LoVo (cell line): ENCODE data around the gene ADAMTS6.
A peak's percentile ranks its signal among the peaks of the same experiment; 100 is the strongest.
"Not testable (repeated sequence)": the region's sequence is repeated elsewhere in the genome, so short reads cannot be mapped to it uniquely, and the experiment has no call there.

ENCODE experiments used
- DNase-seq: peaks from one replicate; pipeline ENCODE4 v3.0.0-alpha.2; 2016; ENCODE audit warnings: low spot score

Gene ADAMTS6

GRCh38 chr5:65366655-65367054 is 115.1 kb downstream of the ADAMTS6 start:
- no peak for DNase-seq

GRCh38 chr5:65364907-65365306 is 116.8 kb downstream of the ADAMTS6 start:
- no peak for DNase-seq

- DNase-seq = no peak
Observed at GRCh38 chr5:65363499-65363898, 118.2 kb downstream of the ADAMTS6 start.

GRCh38 chr5:65359981-65360380 is 121.7 kb downstream of the ADAMTS6 start:
- DNase-seq = no peak

GRCh38 chr5:65359569-65359968 is 122.2 kb downstream of the ADAMTS6 start:
- DNase-seq = no peak

- DNase-seq = no peak
Observed at GRCh38 chr5:65356274-65356673, 125.4 kb downstream of the ADAMTS6 start.

- DNase-seq = no peak
Observed at GRCh38 chr5:65355301-65355700, 126.4 kb downstream of the ADAMTS6 start.

- DNase-seq = no peak
Observed at GRCh38 chr5:65341835-65342234, 139.9 kb downstream of the ADAMTS6 start.

GRCh38 chr5:65338606-65339151 is 143.0 kb downstream of the ADAMTS6 start:
- no peak for DNase-seq

GRCh38 chr5:65334077-65334476 is 147.6 kb downstream of the ADAMTS6 start:
- peak; percentile 42 for DNase-seq

- DNase-seq = no peak
Observed at GRCh38 chr5:65332591-65332990, 149.1 kb downstream of the ADAMTS6 start.

- DNase-seq = no peak
Observed at GRCh38 chr5:65329266-65329665, 152.5 kb downstream of the ADAMTS6 start.

- DNase-seq = no peak
Observed at GRCh38 chr5:65327582-65327981, 154.1 kb downstream of the ADAMTS6 start.

GRCh38 chr5:65326922-65327321 is 154.8 kb downstream of the ADAMTS6 start:
- no peak for DNase-seq

GRCh38 chr5:65324226-65324625 is 157.5 kb downstream of the ADAMTS6 start:
- no peak for DNase-seq

GRCh38 chr5:65320704-65321103 is 161.0 kb downstream of the ADAMTS6 start:
- DNase-seq = not testable (repeated sequence)

GRCh38 chr5:65320250-65320649 is 161.5 kb downstream of the ADAMTS6 start:
- no peak for DNase-seq

GRCh38 chr5:65307931-65308330 is 173.8 kb downstream of the ADAMTS6 start:
- no peak for DNase-seq

- DNase-seq = no peak
Observed at GRCh38 chr5:65307088-65307487, 174.6 kb downstream of the ADAMTS6 start.

- DNase-seq = no peak
Observed at GRCh38 chr5:65305913-65306312, 175.8 kb downstream of the ADAMTS6 start.

- no peak for DNase-seq
Observed at GRCh38 chr5:65299861-65300260, 181.9 kb downstream of the ADAMTS6 start.

- no peak for DNase-seq
Observed at GRCh38 chr5:65296067-65296466, 185.7 kb downstream of the ADAMTS6 start.

GRCh38 chr5:65292196-65292595 is 189.5 kb downstream of the ADAMTS6 start:
- no peak for DNase-seq

GRCh38 chr5:65290677-65291076 is 191.0 kb downstream of the ADAMTS6 start:
- no peak for DNase-seq

GRCh38 chr5:65288657-65289056 is 193.1 kb downstream of the ADAMTS6 start:
- DNase-seq = no peak
